ENCODE results near the gene HOXD11. TPM values are rescaled to one million over a fixed set of nuclear protein-coding genes. Genes with fewer than 3 reads are reported as not detected.

The HOXD11 gene
- total and polyA plus RNA-seq, 2 of the 4 experiments (the other 2 are of a cell fraction): not detected

- TF ChIP-seq RAD21 (IDR thresholded peaks at IDR 0.05; ENCODE audit: low read length): no peak
Observed at GRCh38 chr2:176071330-176072291, 35.5 kb upstream of the HOXD11 start (continued).

DNA sequence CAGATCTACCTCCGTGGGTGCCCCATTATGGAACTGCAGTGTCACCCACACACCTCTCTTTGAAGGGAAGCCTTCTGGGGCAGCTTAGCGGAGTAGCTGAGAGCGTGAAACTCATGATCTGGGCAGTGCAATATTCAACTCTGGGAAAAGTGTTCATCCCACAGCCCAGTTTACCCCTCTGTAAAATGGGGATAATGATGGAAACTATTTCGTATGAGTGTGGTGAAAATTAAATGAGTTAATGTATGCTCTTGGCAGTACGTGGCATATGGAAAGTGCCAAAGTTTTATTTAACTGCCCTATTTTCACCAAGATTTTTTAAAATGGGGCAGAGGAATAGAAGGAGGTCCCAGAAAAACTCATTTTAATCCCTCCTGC is 34.8 kb upstream of the HOXD11 start:
- H3K36me3 ChIP-seq (ENCODE audit: control insufficient read depth, insufficient read depth, low read length): no peaks in the 10 kb centered on the region
- in situ Hi-C loops (cut with MboI; ENCODE audit: low sequenced_read_pairs): no loop called here
- TF ChIP-seq RFX5 (IDR thresholded peaks at IDR 0.05; ENCODE audit: low read depth, low read length) (no peak), ELK1 (IDR thresholded peaks at IDR 0.05; ENCODE audit: borderline replicate concordance, low read depth, low read length) (no peak), MAZ (IDR thresholded peaks at IDR 0.05; ENCODE audit: borderline replicate concordance, low read depth, low read length) (no peak), MXI1 (IDR thresholded peaks at IDR 0.05; ENCODE audit: borderline replicate concordance, low read depth, low read length) (no peak), MAFK (IDR thresholded peaks at IDR 0.05; ENCODE audit: low read depth, low read length) (no peak), CHD1 (IDR thresholded peaks at IDR 0.05; ENCODE audit: low read depth, low read length) (no peak), RCOR1 (IDR thresholded peaks at IDR 0.05; ENCODE audit: insufficient replicate concordance, low read length) (no peak), BHLHE40 (IDR thresholded peaks at IDR 0.05; ENCODE audit: low read depth, low read length) (no peak), CEBPB (IDR thresholded peaks at IDR 0.05; ENCODE audit: low read depth, low read length) (no peak), SMC3 (IDR thresholded peaks at IDR 0.05; ENCODE audit: low read depth, low read length) (no peak), FOS (IDR thresholded peaks at IDR 0.05; ENCODE audit: low read depth, low read length) (no peak)
- TF ChIP-seq, protein P1, sequence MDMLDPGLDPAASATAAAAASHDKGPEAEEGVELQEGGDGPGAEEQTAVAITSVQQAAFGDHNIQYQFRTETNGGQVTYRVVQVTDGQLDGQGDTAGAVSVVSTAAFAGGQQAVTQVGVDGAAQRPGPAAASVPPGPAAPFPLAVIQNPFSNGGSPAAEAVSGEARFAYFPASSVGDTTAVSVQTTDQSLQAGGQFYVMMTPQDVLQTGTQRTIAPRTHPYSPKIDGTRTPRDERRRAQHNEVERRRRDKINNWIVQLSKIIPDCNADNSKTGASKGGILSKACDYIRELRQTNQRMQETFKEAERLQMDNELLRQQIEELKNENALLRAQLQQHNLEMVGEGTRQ (IDR thresholded peaks at IDR 0.05; ENCODE audit: low read depth, low read length): no peak

More for the DNA sequence above, 34.8 kb upstream of the HOXD11 start:
- Histone ChIP-seq H4K5ac (ENCODE audit: low read depth, low read length) (no peak overlapping the region), H3K4me1 (ENCODE audit: control insufficient read depth, insufficient read depth, low read length) (no peaks in the 10 kb centered on the region), H4K91ac (ENCODE audit: insufficient read depth, low read depth, low read length) (no peak overlapping the region), H3K4ac (ENCODE audit: low read depth, low read length) (no peak overlapping the region), H2BK20ac (ENCODE audit: low read depth, low read length) (no peak overlapping the region), H2AFZ (replicated peaks; ENCODE audit: low read length, poor library complexity) (no peak overlapping the region), H2BK5ac (ENCODE audit: low read depth, low read length, poor library complexity, severe bottlenecking) (no peak overlapping the region), H4K8ac (ENCODE audit: low read depth in 2 of 2, low read length in 2 of 2) (no peak overlapping the region), H3K4me3 (ENCODE audit: insufficient read depth, low read depth, low read length) (no peak overlapping the region), H3K9ac (ENCODE audit: low read depth, low read length) (no peak overlapping the region), H3K23ac (ENCODE audit: low read depth, low read length) (no peak overlapping the region), H4K20me1 (ENCODE audit: insufficient read depth, low read length) (no peaks in the 10 kb centered on the region), H2BK15ac (ENCODE audit: low read depth, low read length) (no peak overlapping the region), H3K18ac (ENCODE audit: low read depth, low read length) (no peak overlapping the region), H2BK120ac (ENCODE audit: low read depth, low read length) (no peak overlapping the region), H3K14ac (replicated peaks; ENCODE audit: low read depth, low read length) (no peak overlapping the region), H3K9me1 (ENCODE audit: insufficient read depth, low read length) (no peaks in the 10 kb centered on the region), H3K9me3 (ENCODE audit: control insufficient read depth, insufficient read depth, low read length) (peaks cover 6% of the 10 kb centered on the region; the same call in 1 of the 2 replicates), H2AK9ac (replicated peaks; ENCODE audit: low read depth, low read length, poor library complexity) (no peak overlapping the region), H3K79me1 (ENCODE audit: low read depth in 1 of 2, low read length in 2 of 2) (no peaks in the 10 kb centered on the region), H3K4me2 (ENCODE audit: low read depth, low read length) (no peak overlapping the region), H2AK5ac (ENCODE audit: low read depth, low read length) (no peak overlapping the region), H3K56ac (ENCODE audit: extremely low read depth, insufficient read depth, low read length) (no peak overlapping the region), H3K27me3 (ENCODE audit: control insufficient read depth, insufficient read depth, low read length) (peaks cover 93% of the 10 kb centered on the region), H3K27ac (ENCODE audit: insufficient read depth, low read length) (no peak overlapping the region)
- no TSS peak for BruUV-seq (replicated peaks)
- POLR2A ChIA-PET (ENCODE audit: unreplicated experiment): no interaction called here
- DNase-seq (no peak), ATAC-seq (ENCODE audit: low read depth) (no peak)
- CTCF ChIA-PET: no interaction called here
- dilution Hi-C loops (cut with HindIII; ENCODE audit: low sequenced_read_pairs, unreplicated experiment) (no loop called here), intact Hi-C loops (cut with micrococcal nuclease) (no loop called here)
- no CpG with 5 or more reads among the region's 5 CpGs for WGBS, 2 experiments (ENCODE audit: extremely low coverage in 2 of 2, insufficient read length in 1 of 2)
